Caco-2 (cell line): Measurements from ENCODE around the gene CR1L. TPM values are rescaled to one million over a fixed set of nuclear protein-coding genes. Genes with fewer than 3 reads are reported as not detected.
"Not testable (repeated sequence)": the region's sequence is repeated elsewhere in the genome, so short reads cannot be mapped to it uniquely, and the experiment has no call there.

ENCODE experiments used
- BruUV-seq: library from RNA; stranded (reverse); fragments of 400-500 nt; replicated peaks from 2 replicates; lab custom pipeline; 2021; lab: Mats Ljungman, UMichigan
- CTCF ChIA-PET: fragments of 300-600 bp; sonication (Branson Sonifier 250); formaldehyde crosslinking; loops from one replicate; lab custom pipeline; 2022; ENCODE audit warnings: antibody characterized with exemption; lab: Charles Lee
- POLR2A ChIA-PET: fragments of 300-600 bp; sonication (Branson Sonifier 250); formaldehyde crosslinking; loops from one replicate; lab custom pipeline; 2022; ENCODE audit warnings: antibody characterized with exemption; lab: Charles Lee
- DNase-seq, 2 experiments: peaks; one replicate each; pipeline versions ENCODE4 v3.0.0 to v3.0.0-alpha.2; 2020 to 2022
- H3K27me3 ChIP-seq: replicated peaks from 2 replicates; pipeline ENCODE4 v1.6.0; 2011; ENCODE audit warnings: low read length; ENCODE audit not compliant: control insufficient read depth, insufficient read depth
- H3K36me3 ChIP-seq: 2 replicates; pipeline ENCODE4 v1.5.1; 2011; ENCODE audit warnings: low read length; ENCODE audit not compliant: control insufficient read depth, insufficient read depth
- H3K4me1 ChIP-seq: fragments of 250-450 bp; sonication (Bioruptor Pico); 2 replicates; pipeline ENCODE4 v1.5.1; 2020; ENCODE audit warnings: mild to moderate bottlenecking
- H3K4me3 ChIP-seq: 2 replicates; pipeline ENCODE4 v1.5.1; 2011; ENCODE audit warnings: low read depth, mild to moderate bottlenecking, control low read depth, low read length
- H3K9me3 ChIP-seq: fragments of 250-450 bp; sonication (Bioruptor Pico); 2 replicates; pipeline ENCODE4 v1.5.1; 2020; ENCODE audit warnings: mild to moderate bottlenecking, moderate library complexity
- H3K27ac Mint-ChIP-seq: one replicate; pipeline ENCODE4 v1.8.0; 2022; ENCODE audit warnings: mixed read lengths; ENCODE audit not compliant: unreplicated experiment
- H3K27me3 Mint-ChIP-seq: one replicate; pipeline ENCODE4 v1.8.0; 2022; ENCODE audit warnings: mixed read lengths; ENCODE audit not compliant: insufficient read depth, unreplicated experiment
- H3K36me3 Mint-ChIP-seq: one replicate; pipeline ENCODE4 v1.8.0; 2022; ENCODE audit warnings: mild to moderate bottlenecking, mixed read lengths; ENCODE audit not compliant: insufficient read depth, unreplicated experiment
- H3K4me1 Mint-ChIP-seq: one replicate; pipeline ENCODE4 v1.8.0; 2022; ENCODE audit warnings: low read depth, mixed read lengths; ENCODE audit not compliant: unreplicated experiment
- H3K4me3 Mint-ChIP-seq: one replicate; pipeline ENCODE4 v1.8.0; 2022; ENCODE audit warnings: mild to moderate bottlenecking, moderate library complexity, mixed read lengths; ENCODE audit not compliant: unreplicated experiment
- H3K9me3 Mint-ChIP-seq: one replicate; pipeline ENCODE4 v1.8.0; 2022; ENCODE audit warnings: mixed read lengths; ENCODE audit not compliant: unreplicated experiment
- CTCF ChIP-seq, 2 experiments: fragments of 200-600 bp in 1 of 2; IDR thresholded peaks; 1 replicate in 1 of 2; 2 replicates in 1 of 2; pipeline versions ENCODE4 v1.5.1 to v1.8.0; 2011 to 2022; ENCODE audit warnings: antibody characterized with exemption in 1 of 2, control low read depth in 1 of 2, inconsistent platforms in 1 of 2, low read depth in 1 of 2, low read length in 1 of 2, mild to moderate bottlenecking in 1 of 2, moderate library complexity in 1 of 2; ENCODE audit not compliant: insufficient read depth in 1 of 2, severe bottlenecking in 1 of 2, unreplicated experiment in 1 of 2
- intact Hi-C: fragments of 100-400 bp; cut with micrococcal nuclease; formaldehyde crosslinking; loops from one replicate; pipeline ENCODE4 v1.10.0; 2022; ENCODE audit not compliant: unreplicated experiment
- total RNA-seq: library from RNA; stranded (reverse); gene quantifications from 2 replicates; pipeline ENCODE4 v1.2.3, GENCODE V29; 2022

CR1L gene
- total RNA-seq, 1 experiment from 2014 or later = not detected

- Mint-ChIP-seq H3K27me3 (no peaks in the 10 kb centered on the region), H3K36me3 (no peaks in the 10 kb centered on the region), H3K9me3 (no peaks in the 10 kb centered on the region), H3K4me3 (no peak overlapping the region), H3K4me1 (no peaks in the 10 kb centered on the region), H3K27ac (no peak overlapping the region)
- H3K36me3 ChIP-seq = no peaks in the 10 kb centered on the region
- no peaks in the 10 kb centered on the region for H3K4me1 ChIP-seq
- TF ChIP-seq CTCF (IDR thresholded peaks at IDR 0.05; ENCODE audit: insufficient read depth in 1 of 2, low read depth in 1 of 2, low read length in 1 of 2, severe bottlenecking in 1 of 2, unreplicated experiment in 1 of 2) = peak; percentile 43 to 62
- peak in 1 of 2 experiments; percentile 43 for DNase-seq
- H3K27me3 ChIP-seq = no peaks in the 10 kb centered on the region
- CTCF ChIA-PET = interaction anchor here (1.0 to 1.8 kb wide), 2 partner anchors 52 to 93 kb away, joined by 7 to 14 read pairs; no protein-coding TSS in a partner anchor
- H3K9me3 ChIP-seq = no peaks in the 10 kb centered on the region
- POLR2A ChIA-PET = no interaction called here
- H3K4me3 ChIP-seq = no peak overlapping the region
- intact Hi-C loops = no loop called here
- BruUV-seq = no TSS peak
These were observed 27.7 kb downstream of the CR1L start for GRCh38 chr1:207672522-207673130.

GRCh38 chr1:207673399-207673798, 28.5 kb downstream of the CR1L start:
- no peaks in the 10 kb centered on the region for H3K4me1 Mint-ChIP-seq
- BruUV-seq = no TSS peak
- intact Hi-C loops = no loop called here
- CTCF ChIA-PET = interaction anchor here (1.8 kb wide), 1 partner anchor 94 kb away, joined by 14 read pairs; no protein-coding TSS in a partner anchor
- Histone ChIP-seq H3K36me3 (no peaks in the 10 kb centered on the region), H3K4me3 (no peak overlapping the region), H3K9me3 (no peaks in the 10 kb centered on the region), H3K4me1 (no peaks in the 10 kb centered on the region), H3K27me3 (no peaks in the 10 kb centered on the region)
- TF ChIP-seq CTCF (IDR thresholded peaks at IDR 0.05; ENCODE audit: insufficient read depth in 1 of 2, low read depth in 1 of 2, low read length in 1 of 2, severe bottlenecking in 1 of 2, unreplicated experiment in 1 of 2) = no peak
- H3K27ac Mint-ChIP-seq = no peak overlapping the region
- no peak overlapping the region for H3K4me3 Mint-ChIP-seq
- POLR2A ChIA-PET = no interaction called here
- no peaks in the 10 kb centered on the region for H3K9me3 Mint-ChIP-seq
- no peak for DNase-seq
- H3K36me3 Mint-ChIP-seq = no peaks in the 10 kb centered on the region
- H3K27me3 Mint-ChIP-seq = no peaks in the 10 kb centered on the region

- no peak overlapping the region for H3K27ac Mint-ChIP-seq
- no peaks in the 10 kb centered on the region for H3K4me1 Mint-ChIP-seq
- intact Hi-C loops = no loop called here
- Histone ChIP-seq H3K4me3 (no peak overlapping the region), H3K4me1 (peaks cover 5% of the 10 kb centered on the region; the same call in 1 of the 2 replicates), H3K27me3 (no peaks in the 10 kb centered on the region), H3K36me3 (no peaks in the 10 kb centered on the region), H3K9me3 (no peaks in the 10 kb centered on the region)
- H3K36me3 Mint-ChIP-seq = no peaks in the 10 kb centered on the region
- ChIA-PET POLR2A (no interaction called here), CTCF (no interaction called here)
- no peaks in the 10 kb centered on the region for H3K9me3 Mint-ChIP-seq
- no peak for TF ChIP-seq CTCF (IDR thresholded peaks at IDR 0.05; ENCODE audit: insufficient read depth in 1 of 2, low read depth in 1 of 2, low read length in 1 of 2, severe bottlenecking in 1 of 2, unreplicated experiment in 1 of 2)
- no peak overlapping the region for H3K4me3 Mint-ChIP-seq
- BruUV-seq = no TSS peak
- DNase-seq = no peak
- no peaks in the 10 kb centered on the region for H3K27me3 Mint-ChIP-seq
These were observed 31.2 kb downstream of the CR1L start for GRCh38 chr1:207676153-207676552.

GRCh38 chr1:207680590-207681388, 35.9 kb downstream of the CR1L start:
- H3K4me3 ChIP-seq, H3K4me1 ChIP-seq, BruUV-seq, POLR2A ChIA-PET, DNase-seq, H3K9me3 ChIP-seq, H3K27me3 ChIP-seq, H3K4me1 Mint-ChIP-seq, H3K27ac Mint-ChIP-seq, H3K9me3 Mint-ChIP-seq, H3K4me3 Mint-ChIP-seq, H3K27me3 Mint-ChIP-seq, intact Hi-C loops, H3K36me3 ChIP-seq, H3K36me3 Mint-ChIP-seq: not testable (repeated sequence)
- CTCF ChIA-PET = interaction anchor here (0.6 kb wide), 1 partner anchor 341 kb away, joined by 3 read pairs; no protein-coding TSS in a partner anchor
